NK-92 treated with Interleukin-12 subunit alpha and Interleukin-12 subunit beta, amount 100 ng/mL, for 24 hours (cell line): ENCODE data around the gene CHKA.

ENCODE experiments used
- DNase-seq: peaks from one replicate; lab custom pipeline; 2025; lab: John Stamatoyannopoulos, UW

The CHKA gene

DNA sequence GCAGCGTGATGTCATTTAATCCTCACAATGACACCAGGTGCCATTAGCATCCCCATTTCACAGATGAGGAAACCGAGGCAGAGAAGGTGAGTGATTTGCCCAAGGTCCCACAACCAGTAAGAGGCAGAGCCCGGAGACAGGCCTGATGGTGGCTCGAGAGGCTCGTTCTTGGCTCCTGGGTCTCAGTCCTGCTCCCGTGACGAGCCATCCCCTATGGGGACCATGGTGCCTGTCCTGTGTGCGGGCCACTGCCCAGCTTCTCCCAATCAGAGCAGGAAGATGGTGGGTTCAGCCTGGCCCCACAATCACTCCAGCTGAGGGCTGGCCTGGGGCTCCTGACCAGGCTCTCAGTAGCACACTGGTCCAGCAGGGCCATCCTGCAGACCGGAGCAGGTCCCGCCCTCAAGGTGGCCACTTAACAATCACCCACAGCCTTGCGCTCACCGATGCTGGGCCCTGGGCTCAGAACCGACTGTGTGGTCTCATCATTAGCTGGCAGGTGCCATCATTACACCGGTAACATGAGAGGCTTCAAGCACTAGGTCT lies 107.5 kb downstream of the CHKA start:
- DNase-seq: no peak

DNA sequence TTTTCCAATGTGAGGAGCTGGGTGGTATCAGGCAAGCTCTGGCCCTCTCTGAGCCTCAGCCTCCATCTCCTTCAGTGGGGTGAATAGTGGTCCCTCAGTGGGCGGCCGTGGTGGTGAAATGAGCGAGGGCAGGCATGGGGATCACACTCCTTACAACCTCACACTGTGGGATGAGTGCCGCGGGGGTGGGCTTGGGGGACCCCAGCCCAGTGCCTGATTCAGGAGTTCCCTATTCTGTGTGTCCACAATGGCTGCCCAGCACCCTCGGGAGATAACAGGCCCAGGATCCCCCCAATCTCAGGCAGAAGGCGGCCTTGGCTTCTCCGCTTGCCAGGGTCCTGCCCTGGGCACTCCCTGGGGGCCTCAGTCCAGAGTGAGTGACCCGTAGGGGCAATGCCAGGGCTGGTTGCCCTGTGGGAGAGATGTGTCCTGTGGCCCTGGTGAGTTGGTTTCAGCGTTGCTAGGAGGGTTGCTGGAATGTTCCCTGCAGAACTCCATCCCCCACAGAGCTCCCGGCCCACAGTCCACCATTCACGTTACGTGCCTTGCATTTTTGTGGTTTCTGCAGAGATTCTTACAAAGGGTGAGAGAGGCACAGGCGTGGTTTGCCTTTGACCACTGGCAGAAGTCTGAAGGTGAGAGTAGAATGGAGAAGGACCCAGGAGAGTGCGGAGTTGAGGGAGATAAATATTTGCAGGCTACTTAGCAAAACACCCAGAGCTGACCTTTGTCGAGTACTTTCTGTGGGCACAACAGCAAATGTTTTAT lies 108.2 kb downstream of the CHKA start:
- no peak for DNase-seq

DNA sequence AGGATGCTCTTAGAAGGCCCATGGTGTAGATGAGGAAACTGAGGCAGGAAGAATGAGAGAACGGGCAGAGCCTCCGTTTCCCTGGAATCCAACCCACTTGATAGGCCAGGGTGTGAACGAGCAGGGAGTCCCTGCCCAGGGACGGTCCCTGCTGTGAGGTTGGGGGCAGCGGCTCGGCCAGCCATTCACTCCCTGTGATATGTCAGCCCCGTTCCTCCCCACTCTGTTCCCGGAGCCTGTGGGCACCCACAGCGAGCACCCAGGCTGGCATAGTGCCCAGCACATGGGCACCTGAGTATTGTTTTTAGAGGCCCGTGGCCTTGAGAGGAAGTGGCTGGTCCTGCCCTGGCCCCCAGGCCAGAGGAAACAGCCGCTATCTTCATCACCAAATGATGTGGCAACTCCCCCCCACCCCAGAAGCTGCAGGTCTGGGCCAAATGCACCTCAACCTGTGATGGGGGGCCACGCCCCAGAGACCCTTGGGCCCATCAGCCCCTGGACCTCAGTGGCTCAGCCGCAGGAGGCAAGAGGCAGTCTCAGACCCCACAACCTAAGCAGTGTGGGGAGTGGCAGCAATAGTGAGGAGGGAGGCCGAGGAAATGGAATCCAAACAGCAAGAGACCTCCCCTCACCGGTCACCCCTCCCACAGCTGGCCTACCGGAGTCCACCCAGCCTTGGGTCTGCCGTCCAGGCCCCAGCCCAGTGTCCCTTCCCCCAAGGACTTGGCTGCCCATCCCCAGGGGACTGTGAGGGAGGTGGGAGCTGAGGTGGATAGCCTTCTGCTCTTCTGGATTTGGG lies 108.9 kb downstream of the CHKA start:
- DNase-seq: no peak

DNA sequence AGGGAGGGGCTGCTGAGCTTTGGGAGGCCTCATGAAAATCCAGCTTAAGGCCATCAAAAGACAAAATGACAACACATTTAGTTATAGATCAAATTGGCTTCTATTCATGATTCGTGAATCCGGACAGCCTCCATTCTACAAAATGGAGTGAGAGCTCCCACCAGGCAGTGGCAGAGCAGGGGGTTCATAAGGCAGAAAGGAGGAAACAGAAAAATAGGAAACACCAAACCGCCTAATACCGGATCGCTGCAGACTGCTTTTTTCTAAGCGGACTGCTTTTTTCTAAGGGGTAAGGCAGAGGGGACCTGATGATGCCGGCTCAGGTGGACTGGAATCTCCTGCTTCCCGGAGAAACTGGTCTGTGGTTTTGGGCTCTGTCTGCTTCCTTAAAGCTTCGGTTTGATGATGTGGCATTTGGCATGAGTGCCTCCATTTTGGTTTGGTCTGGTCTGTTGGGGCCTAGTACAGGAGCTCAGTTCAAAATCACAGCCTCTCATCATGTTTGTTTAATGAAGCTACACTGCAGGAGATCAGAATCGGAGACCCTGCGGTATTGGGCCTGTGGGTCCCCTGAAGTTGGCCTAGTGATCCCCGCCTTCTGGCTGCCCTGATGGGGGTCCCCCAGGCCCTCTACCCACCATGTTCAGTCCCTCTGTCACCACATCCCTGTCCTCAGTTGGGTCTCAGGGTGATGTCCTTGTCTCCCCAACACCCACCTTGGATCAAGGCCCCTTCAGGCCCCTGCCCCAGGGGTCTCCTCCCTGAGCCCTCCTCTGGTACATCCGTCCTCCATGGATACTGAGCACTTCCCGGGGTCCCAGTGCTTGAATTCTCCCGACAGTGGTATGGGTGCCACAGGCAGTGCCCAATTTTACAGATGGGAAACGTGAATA lies 109.9 kb downstream of the CHKA start:
- no peak for DNase-seq

DNA sequence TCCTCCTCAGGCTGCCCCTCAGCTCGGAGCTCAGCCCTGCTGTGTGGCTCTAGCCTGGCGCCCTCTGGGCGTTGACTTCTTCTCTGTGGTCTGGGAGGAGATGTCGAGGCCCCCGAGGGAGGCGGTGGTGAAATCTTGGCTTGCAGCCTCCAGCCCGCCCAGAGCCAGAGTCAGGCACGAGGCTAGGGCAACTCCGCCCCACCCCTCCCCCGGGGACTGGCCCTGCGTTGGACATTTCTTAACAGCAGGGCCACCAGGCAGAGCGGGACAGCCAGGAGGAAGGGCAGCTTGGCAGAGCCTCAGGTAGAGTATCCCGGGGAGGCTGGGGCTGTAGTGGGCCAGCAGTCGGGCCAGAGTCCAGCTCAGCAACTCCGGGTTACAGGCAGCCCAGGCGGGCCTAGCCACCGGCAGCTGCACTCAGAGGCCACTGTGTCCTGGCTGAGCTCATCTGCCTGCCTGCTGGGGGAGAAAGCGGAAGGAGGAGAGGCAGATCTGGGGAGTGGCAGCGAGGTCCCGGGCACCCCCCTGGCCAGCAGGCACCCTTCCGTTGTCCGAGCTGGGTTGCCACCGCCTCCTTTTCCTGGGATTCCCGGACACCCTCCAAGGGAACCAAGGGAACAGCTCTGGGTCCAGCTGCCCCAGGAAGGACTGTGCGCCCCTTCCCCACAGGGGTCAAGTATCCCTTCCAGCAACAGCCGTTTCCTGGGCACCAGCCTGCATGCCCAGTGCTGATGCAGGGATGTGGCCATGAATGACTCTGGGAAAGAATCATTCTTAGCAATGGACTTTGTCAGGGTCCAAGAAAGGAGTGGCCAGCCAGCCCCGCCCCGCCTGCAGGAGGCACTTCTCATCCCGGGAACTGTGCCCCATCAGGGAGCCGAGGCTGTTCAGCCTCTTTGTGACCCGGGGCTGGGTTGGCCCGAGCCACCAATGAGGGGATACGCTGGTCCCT lies 110.8 kb downstream of the CHKA start, which contains the start of gene ALDH3B1:
ALDH3B1 (plus strand) TSS at position 238 of the 952 bp plus-strand sequence. CDS start 4,971 bp downstream, outside the sequence.
- no peak for DNase-seq

DNA sequence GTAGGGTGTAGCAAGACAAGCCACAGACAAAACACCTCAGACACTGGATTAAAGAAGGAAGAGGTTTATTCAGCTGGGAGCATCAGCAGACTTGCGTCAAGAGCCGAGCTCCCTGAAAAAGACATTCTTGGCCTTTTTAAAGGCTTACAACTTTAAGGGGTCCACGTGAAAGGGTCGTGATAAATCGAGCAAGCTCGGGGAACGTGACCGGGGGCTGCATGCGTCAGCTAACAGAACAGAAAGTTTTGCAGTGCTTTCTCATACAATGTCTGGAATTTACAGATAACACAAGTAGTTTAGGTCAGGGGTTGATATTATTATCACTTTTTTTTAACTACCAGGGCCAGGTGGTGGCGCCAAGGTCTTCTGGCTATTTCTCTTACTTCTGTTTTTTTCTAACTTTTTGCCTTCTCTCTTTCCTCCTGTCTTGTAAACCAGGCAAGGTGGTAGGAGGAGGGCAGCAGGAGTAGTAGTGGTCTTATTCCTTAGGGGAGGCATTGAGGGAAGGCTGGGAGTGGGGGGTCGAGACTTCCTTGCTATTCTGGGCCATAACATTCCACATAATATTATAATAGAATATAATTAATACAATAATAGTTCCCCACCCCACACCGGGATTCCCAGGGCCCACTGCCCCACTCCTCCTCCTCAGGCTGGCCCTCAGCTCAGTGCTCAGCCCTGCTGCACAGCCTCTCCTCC lies 111.6 kb downstream of the CHKA start:
- DNase-seq: no peak

DNA sequence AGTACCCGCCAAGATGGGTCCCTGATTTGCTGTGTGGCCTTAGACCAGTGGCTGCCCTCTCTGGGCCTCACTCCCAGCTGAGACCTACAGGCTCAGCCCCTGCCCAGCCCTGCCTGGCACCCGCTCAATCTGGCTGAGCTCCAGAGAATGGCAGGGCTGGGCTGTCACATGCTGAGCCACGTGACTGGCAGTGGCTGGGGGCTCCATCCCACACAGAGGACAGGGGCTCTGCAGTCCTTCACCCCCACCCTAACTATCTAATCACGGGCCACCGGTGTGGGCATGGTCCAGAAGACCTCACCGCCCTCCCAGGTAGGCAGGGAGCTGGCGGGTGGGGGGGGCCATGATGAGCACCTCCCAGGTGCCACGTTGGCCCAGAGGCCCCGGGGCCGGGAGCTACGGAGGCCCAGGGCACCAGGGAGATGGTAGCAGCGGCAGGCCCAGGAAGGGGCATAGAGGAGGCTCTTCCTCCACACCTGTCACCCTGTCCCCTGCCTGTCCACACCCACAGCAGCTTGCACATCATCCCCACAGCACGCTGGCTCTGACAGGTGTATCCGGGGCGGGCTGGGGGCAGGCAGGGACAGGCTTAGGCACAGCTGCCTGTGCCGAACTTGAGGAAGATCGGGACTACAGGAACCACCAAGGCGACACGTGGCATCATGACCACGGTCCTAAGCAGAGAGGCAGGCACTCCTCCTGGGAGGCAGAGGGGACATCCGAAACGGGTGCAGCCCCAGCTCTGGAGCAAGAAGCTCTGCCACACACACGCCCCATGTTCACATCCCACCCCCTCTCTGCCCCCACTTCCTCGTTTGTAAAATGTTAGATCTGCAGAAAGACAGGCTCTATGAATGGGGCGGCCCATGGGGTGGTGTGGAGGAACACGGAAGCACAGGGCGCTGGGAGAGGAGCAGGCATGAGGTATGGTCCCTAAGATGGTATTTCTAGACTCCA lies 112.5 kb downstream of the CHKA start:
- no peak for DNase-seq

DNA sequence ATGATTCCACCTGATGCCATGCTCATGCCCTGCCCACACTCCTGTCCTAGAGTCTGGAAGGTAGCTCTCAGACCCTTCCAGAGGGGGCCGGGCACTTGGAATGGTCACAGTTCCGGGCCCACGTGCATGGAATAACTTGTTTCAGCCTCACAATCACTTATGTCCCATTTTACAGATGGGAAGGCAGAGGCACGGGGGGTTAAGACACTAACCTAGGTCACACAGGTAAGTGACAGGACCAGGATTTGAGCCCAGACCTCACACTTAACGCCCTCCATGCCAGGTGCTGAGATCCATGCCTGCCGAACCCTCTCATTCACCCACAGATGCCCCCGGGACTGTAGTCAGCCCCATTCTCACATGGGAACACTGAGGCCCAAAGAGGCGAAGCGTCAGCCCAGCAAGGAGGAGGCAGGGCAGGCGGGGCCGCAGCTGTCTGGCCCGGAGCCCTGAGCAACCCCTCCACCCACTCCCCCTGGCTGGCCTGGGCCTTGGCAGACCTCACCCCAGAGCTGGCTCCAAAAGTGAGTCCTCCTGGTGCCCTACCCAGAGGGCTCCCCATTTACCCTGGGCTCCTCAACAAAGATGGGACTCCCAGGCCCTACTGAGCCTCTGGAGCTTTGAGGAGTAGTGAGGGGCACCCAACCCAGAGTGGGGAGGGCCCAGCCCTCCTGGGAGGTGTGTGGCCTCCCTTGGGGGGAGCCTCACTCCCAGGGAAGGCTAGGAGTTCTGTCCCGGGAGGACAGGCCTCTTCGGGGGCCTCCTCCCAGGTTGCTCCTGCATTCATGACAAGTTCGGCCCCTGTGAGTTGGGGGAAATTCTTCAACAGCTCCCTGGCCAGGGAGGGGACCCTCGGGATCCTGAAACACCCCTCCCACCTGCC lies 113.4 kb downstream of the CHKA start:
- no peak for DNase-seq

DNA sequence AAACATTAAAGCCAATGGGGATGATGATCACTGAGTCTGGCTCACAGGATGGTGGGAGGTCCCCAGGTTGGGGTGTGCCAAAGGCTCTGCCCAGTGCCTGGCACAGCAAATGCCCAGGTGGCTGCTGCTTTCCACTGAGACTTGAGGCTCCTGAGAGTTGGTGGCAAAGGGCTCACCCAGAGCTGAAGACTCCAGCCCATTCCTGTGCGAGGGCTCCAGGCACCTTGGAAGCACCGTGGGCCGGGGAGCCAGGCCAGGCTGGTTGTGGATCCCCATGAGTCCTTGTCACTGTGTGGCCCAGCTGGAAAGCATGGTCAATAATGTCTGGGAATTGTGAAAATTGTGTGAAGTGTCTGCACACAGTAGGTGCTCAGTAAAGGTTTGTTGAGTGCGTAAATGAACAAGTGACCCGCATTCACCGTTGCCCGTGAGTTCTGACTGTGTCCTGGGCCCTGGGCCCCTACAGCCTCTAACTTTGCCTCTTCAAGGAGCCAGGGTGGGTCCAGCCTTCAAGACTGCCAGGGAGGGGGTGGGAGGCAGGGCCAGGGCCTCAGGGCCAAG lies 114.5 kb downstream of the CHKA start:
- DNase-seq: no peak

DNA sequence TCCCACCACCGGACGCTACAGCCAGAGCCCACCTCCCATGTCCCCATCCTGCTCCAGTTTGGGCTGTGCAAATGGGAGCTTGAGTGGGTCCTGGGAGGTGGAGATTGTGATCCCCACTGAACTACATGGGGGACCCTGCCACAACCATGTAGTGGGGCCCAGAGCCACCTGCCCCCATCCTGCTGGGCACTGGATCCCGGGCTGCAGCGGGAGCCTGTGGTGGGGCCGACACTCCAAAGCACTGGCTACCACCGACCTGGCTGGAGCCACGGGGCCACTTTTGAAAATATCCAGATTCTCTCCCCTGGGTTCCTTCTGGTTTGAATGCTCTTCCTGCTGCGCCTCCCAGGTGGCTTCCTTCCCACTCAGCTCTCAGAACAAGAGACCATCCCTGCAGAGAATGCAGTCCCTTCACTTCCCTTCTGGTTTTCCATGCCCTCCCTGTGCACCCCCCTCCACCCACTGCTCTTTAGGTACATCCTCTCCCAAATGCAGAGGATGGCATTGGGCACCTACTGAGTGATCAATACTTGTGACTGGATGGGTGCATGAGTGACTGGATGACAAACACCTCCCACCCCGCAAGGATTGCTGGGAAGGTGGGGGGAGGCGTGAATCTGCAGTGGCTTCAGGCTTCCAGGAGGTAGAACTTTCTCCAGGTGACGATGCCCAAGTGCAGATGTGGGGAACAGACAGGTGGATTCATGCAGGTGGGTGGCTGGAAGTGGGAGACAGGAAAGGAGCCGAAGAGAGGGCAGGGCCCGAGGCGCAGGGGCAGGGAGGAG lies 116.4 kb downstream of the CHKA start:
- DNase-seq: no peak

DNA sequence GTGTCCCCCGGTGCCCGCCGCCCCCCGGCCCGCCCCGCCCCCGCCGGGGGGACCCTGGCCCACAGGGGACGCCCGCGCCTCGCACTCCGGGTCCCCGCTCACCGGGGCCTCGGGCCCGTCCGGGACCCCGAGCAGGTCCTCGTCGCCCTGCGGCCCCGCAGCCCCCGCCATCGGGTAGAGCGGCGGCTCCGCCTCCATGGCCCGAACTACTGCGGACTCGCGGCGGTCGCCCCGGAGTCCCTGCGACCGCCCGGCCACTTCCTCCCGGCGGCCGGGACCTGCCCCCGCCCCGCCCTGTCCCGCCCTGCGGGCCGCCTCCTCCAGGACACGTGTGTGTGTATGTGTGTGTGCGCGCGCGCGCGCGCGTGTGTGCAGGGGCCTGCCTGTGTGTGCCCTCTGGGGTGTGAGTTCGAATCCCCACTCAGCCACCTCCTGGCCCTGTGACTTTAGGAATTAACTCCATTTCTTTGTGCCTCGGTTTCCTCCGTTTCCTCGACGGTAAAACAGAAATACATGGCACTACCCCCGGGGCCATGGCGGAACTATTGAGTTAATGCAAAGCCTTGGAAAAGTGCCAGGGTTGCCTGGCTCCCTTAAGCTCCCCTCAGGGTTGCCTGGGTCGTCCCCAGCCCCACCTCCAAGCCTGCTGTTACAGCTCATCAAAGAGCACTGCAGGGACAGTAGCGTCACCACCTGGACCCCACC lies 117.2 kb downstream of the CHKA start, which contains the start of gene UNC93B1:
UNC93B1 (minus strand) TSS at position 252 of the 705 bp plus-strand sequence; CDS start at position 198, 54 bp downstream.
- DNase-seq: peak; percentile 67

DNA sequence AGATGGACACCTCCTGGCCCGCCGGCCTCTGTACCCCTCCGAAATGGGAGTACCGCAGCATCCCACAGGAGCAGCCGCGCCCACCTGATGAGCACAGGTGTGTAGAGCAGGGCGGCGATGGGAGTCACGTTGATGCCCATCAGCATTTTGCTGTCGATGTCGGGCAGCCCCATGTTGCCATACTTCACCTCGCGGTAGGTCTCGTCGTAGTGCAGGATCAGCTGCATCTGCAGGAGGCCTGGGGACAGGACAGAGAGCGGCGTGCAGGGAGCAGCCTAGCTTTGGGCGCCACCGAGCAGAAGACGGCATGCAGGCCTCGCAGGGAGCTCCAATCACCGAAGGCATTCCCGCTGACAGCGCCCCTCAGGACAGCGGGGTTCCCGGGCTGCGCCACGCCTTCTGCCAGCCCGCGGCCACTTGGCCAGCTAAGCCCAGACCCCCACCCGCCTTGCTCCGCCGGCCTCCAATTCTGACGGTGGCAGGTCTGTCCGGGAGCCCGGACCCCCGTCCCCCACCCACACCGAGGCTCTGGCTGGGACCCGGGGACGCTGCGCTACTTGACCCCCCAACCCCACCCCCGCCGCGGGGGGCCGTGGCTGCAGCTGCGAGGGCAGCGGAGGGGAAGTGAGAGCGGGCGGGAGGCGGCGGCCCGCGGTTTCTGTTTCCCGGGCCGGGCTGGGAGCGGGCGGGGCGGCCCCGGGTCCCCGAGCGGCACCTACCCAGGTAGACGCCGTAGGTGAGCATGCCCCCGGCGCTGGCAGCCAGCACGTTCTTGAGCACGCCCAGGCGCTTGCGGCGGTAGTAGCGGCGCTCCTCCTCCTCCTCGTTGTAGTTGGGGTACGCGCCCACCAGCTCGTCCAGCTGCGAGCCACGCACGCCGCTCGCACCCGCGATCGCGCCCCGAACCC lies 118.0 kb downstream of the CHKA start:
- DNase-seq: no peak
